ENCODE results near the gene WLS. TPM values are rescaled to one million over a fixed set of nuclear protein-coding genes. Genes with fewer than 3 reads are reported as not detected.
"Not testable (repeated sequence)": the region's sequence is repeated elsewhere in the genome, so short reads cannot be mapped to it uniquely, and the experiment has no call there.

The WLS gene
- total RNA-seq, 1 donor from 2014 or later: 306 TPM

DNA sequence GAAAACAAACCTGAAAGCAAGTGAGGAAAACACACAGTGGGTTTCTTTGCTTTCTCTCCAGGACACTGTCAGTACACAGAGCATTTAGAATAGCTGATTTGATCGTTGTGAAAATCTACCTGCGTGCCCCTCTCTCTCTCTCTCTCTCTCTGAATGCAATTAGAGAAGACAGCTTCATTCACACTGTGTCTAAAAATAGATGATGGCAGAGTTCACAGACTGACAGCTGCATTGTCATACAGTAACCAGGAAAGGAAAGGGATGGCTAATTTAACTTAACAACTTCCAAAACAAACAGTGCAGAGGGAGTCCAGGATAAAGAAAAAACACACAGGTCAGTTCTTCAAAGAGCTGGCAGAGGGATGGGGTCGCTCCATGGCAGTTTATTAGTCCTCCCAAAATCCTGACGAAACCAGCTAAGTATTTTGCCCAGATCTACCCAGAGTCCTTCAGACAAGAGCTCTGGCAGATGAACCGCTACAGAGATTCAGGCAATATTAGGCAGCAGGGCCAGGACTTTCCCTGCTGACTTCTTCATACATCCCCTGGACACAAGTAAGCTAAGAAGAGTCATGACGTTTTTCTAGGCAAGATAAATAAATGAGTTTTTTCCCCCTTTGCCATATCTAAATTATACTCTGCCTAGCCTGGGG lies 58.9 kb downstream of the WLS start:
- H3K27ac Mint-ChIP-seq: peak overlapping the region; percentile 75

DNA sequence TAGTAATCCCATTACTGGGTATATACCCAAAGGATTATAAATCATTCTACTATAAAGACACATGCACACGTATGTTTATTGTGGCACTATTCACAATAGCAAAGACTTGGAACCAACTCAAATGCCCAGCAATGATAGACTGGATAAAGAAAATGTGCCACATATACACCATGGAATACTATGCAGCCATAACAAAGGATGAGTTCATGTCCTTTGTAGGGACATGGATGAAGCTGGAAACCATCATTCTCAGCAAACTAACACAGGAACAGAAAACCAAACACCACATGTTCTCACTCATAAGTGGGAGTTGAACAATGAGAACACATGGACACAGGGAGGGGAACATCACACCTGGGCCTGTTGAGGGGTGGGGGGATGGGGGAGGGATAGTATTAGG lies 60.5 kb downstream of the WLS start:
- Mint-ChIP-seq H3K36me3 (peaks cover 33% of the 10 kb centered on the region), H3K4me1 (ENCODE audit: unreplicated experiment) (peaks cover 45% of the 10 kb centered on the region)
- not testable (repeated sequence) for H3K27ac Mint-ChIP-seq; H3K4me3 Mint-ChIP-seq; H3K9me3 Mint-ChIP-seq; DNase-seq (ENCODE audit: extremely low spot score, unreplicated experiment); H3K27me3 Mint-ChIP-seq

More for the DNA sequence above, 58.9 kb downstream of the WLS start:
- TF ChIP-seq, protein P1, sequence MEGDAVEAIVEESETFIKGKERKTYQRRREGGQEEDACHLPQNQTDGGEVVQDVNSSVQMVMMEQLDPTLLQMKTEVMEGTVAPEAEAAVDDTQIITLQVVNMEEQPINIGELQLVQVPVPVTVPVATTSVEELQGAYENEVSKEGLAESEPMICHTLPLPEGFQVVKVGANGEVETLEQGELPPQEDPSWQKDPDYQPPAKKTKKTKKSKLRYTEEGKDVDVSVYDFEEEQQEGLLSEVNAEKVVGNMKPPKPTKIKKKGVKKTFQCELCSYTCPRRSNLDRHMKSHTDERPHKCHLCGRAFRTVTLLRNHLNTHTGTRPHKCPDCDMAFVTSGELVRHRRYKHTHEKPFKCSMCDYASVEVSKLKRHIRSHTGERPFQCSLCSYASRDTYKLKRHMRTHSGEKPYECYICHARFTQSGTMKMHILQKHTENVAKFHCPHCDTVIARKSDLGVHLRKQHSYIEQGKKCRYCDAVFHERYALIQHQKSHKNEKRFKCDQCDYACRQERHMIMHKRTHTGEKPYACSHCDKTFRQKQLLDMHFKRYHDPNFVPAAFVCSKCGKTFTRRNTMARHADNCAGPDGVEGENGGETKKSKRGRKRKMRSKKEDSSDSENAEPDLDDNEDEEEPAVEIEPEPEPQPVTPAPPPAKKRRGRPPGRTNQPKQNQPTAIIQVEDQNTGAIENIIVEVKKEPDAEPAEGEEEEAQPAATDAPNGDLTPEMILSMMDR (conservative IDR thresholded peaks at IDR 0.05): no peak
- peak overlapping the region; percentile 73 for H3K4me3 Mint-ChIP-seq
- no peak for DNase-seq (ENCODE audit: extremely low spot score, unreplicated experiment)
- H3K9me3 Mint-ChIP-seq: no peaks in the 10 kb centered on the region
- H3K4me1 Mint-ChIP-seq (ENCODE audit: unreplicated experiment): peaks cover 42% of the 10 kb centered on the region
- peaks cover 28% of the 10 kb centered on the region for H3K36me3 Mint-ChIP-seq
- no peaks in the 10 kb centered on the region for H3K27me3 Mint-ChIP-seq

DNA sequence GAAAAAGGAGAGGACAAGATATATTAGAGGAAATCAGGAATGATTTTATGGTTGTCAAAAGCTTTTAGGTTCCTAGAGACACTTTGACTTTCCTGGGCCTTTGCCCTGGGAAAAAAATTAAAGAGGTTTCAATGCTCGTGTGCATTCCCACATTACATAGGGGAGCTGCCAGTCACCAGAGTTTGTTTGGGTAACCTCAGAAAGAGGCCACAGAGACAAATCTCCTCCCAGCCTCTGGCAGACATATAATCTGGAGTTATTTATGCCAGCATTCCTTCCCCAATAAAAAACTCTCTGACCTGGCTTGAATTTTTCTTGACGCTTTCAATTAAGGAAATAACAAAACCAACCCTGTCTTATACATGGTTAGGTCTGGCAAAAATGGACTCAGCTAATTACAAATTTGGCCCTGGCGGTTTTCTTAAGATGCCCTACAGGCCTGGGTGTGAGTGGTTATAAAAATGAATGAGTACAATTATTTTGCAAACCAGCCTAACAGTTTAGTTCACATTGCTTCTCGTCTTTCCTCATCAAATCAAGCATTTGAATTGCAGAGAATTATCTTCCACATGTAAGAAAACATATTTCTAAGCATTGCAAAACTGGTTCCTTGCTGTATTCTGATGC lies 63.7 kb downstream of the WLS start:
- H3K9me3 Mint-ChIP-seq: no peaks in the 10 kb centered on the region
- no peak for DNase-seq (ENCODE audit: extremely low spot score, unreplicated experiment)
- H3K27me3 Mint-ChIP-seq: no peaks in the 10 kb centered on the region
- H3K4me1 Mint-ChIP-seq (ENCODE audit: unreplicated experiment): peaks cover 24% of the 10 kb centered on the region
- H3K36me3 Mint-ChIP-seq: peaks cover 37% of the 10 kb centered on the region
- TF ChIP-seq, protein P1 (conservative IDR thresholded peaks at IDR 0.05): no peak
- H3K27ac Mint-ChIP-seq: no peak overlapping the region
- no peak overlapping the region for H3K4me3 Mint-ChIP-seq

DNA sequence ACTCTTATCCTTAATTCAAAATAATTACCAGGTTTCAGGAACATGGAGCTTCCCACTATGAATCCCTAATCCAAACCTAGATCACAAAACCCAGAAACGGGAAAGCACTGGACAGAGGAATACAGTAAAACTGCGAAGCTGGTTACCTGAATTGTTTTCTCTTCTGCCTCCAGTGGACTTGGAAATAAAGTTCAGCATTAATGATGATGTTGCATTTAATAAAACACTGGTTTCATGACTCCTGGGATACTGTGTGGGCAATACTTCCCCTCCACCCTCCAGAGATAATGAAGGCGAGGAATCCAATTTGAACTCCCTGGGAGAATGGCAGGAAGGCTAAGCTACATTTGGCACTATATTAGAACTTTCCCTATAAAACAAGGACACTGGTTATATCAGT lies 65.1 kb downstream of the WLS start:
- TF ChIP-seq, protein P1 (conservative IDR thresholded peaks at IDR 0.05): no peak
- peaks cover 12% of the 10 kb centered on the region for H3K4me1 Mint-ChIP-seq (ENCODE audit: unreplicated experiment)
- H3K27me3 Mint-ChIP-seq: no peaks in the 10 kb centered on the region
- H3K36me3 Mint-ChIP-seq: peaks cover 39% of the 10 kb centered on the region
- no peaks in the 10 kb centered on the region for H3K9me3 Mint-ChIP-seq
- no peak overlapping the region for H3K4me3 Mint-ChIP-seq
- no peak overlapping the region for H3K27ac Mint-ChIP-seq
- DNase-seq (ENCODE audit: extremely low spot score, unreplicated experiment): no peak

DNA sequence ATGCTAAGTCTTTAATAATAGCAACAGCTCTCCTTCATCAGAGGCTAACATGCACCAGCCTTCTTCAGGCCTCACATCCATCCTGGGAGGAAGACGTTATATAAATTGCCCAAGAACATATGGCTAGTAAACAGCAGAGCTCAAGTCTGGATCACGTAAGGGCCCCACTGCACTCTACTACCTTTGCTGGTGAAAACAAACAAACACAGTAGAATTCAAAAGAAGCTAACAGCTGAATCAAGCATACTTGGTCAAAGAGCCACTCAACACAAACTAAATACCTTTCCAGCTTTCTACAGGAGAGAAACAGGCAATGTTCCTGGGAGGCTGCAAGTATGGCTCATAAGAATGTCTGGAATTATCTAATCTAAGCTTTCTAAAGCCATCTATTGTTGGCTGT lies 66.0 kb downstream of the WLS start:
- H3K36me3 Mint-ChIP-seq: peaks cover 41% of the 10 kb centered on the region
- no peak for DNase-seq (ENCODE audit: extremely low spot score, unreplicated experiment)
- H3K4me1 Mint-ChIP-seq (ENCODE audit: unreplicated experiment): peaks cover 12% of the 10 kb centered on the region
- H3K9me3 Mint-ChIP-seq: no peaks in the 10 kb centered on the region
- TF ChIP-seq, protein P1 (conservative IDR thresholded peaks at IDR 0.05): no peak
- no peaks in the 10 kb centered on the region for H3K27me3 Mint-ChIP-seq
- H3K27ac Mint-ChIP-seq: no peak overlapping the region
- H3K4me3 Mint-ChIP-seq: no peak overlapping the region

DNA sequence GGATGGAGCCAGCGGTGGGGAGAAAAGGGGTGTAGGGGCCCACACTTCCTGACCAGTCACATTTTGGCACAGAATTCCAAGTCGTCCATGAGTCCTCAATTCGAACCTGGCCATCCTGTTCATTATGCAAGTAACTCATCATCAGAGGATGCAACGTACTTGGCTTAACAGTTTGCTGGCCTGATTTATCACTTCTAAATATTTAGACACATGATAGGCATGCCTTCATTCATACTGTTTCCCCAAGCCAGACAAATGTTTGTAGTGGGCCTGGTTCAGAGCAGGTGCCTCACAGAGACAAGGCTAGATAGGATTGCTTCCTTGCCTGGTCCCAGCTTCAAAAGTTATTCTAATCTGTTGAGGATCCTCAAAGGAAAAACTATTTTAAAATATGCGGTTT lies 66.7 kb downstream of the WLS start:
- Mint-ChIP-seq H3K36me3 (peaks cover 40% of the 10 kb centered on the region), H3K4me3 (no peak overlapping the region), H3K27me3 (no peaks in the 10 kb centered on the region), H3K9me3 (no peaks in the 10 kb centered on the region), H3K4me1 (ENCODE audit: unreplicated experiment) (peaks cover 12% of the 10 kb centered on the region), H3K27ac (no peak overlapping the region)
- TF ChIP-seq, protein P1 (conservative IDR thresholded peaks at IDR 0.05): no peak
- DNase-seq (ENCODE audit: extremely low spot score, unreplicated experiment): no peak

Data from type B pancreatic cell (in vitro differentiated cells).